Measurements from ENCODE around the gene KRT16. TPM values are rescaled to one million over a fixed set of nuclear protein-coding genes. Genes with fewer than 3 reads are reported as not detected.
"Not testable (repeated sequence)": the region's sequence is repeated elsewhere in the genome, so short reads cannot be mapped to it uniquely, and the experiment has no call there.

The KRT16 gene
- total RNA-seq, 1 experiment from 2014 or later = not detected

- no peak for DNase-seq (ENCODE audit: extremely low read depth, low read depth)
Measured at GRCh38 chr17:41629316-41629715, 16.7 kb upstream of the KRT16 start.

DNA sequence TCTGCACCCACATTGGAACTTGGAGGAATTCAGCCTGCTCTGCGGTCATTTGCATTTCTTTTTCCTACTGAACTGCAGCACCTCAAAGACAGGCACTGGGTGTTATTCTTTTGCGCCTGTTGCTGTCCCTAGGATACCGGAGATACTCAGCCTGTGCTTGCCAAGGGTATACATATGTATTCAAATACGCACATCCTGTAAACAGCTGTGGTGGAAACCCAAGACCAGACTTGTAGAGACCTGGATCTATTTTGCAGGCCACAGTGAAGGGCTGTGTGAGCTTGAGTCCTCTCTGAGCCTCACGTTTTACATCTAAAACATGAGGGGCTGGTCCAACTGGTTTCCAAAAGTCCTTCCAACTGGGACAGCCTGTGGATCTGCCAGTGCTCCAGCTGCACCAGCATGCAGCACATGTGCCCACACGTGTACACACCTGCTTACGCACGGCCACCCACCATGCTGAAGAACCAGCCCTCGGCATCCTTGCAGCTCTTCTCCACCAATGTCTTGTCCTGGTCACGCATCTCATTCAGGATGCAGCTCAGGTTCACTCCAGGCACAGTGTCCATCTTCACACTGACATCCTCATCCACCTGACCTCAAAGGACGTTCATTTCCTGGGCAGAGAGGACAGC lies 16.2 kb upstream of the KRT16 start:
- DNase-seq (ENCODE audit: extremely low read depth, low read depth) = not testable (repeated sequence)

DNA sequence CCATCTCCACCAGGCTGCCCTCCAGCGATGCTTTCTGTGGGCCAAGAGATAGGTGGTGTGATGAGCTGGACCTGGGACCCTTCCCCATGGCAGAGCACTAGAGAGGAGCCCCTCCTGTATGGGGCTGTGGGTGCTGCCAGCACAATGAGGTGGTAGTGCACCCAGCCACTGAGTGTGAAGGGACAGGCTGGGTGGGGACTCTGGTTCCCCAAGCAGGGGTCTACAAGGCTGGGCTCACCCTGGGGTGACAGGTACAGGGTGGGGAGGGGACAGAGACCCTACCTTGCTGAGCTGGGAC lies 15.5 kb upstream of the KRT16 start:
- not testable (repeated sequence) for DNase-seq (ENCODE audit: extremely low read depth, low read depth)

- no peak for DNase-seq (ENCODE audit: extremely low read depth, low read depth)
Measured at GRCh38 chr17:41627316-41628072, 14.9 kb upstream of the KRT16 start.

- not testable (repeated sequence) for DNase-seq (ENCODE audit: extremely low read depth, low read depth)
Measured at GRCh38 chr17:41626914-41627295, 14.3 kb upstream of the KRT16 start.

DNA sequence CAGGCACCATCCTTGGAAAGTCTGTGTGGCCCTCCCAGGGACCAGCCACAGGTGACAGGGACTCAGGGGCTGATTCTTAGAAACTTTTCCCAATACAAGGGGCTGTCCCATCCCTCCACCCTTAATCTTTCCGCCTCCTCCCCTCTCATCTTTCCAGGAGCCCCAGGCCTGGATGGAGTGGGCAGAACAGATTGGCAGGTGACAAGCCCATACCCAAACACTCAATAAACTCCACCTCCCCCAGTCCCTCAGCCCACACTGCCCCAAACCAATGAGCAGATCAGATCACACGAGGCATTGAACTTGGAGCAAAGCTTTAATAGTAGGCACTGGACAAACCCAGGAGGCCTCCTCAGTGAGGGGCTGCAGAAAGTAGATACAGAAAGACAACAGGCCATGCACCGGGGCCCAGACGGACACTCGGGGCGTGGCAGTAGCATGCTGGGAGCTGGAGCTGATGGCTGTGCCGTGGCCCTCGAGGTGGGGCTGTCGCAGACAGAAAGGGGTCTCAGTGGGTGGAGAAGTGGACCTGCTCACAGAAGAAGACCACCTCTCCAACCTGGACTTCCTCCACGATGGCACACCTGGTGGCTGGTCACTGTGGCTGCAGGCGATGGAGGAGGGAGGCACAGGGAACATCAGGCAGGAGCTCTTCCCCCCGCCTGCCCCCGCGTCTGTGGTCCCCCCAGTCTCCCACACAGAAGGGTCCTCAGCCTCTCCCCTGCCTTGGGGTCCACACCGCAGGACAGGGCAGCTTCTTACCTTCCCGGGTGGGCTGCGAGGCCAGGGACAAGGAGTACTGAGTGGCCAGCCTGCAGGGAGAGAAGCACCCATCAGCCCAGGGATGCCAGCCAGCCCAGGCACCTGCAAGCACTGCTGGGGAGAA lies 13.7 kb upstream of the KRT16 start:
- not testable (repeated sequence) for DNase-seq (ENCODE audit: extremely low read depth, low read depth)

DNA sequence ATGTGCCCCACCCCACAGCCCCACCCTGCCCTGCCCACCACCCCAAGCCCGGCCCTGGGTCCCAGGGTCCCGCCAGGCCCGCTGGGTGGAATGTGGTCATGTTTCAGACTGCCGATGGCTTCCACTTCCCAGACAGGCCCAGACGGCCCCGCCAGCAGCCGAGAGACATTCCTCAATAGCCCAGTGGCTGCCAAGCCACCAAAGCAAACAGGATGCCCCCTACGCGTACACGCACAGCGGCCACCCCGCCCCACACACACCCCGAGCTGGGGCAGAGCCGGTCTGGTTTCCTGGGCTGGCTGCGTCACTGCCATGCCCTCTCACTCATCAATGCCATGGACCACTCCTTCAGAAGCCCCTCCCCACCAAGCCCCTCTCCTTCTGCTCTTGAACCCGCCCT lies 13.0 kb upstream of the KRT16 start:
- DNase-seq (ENCODE audit: extremely low read depth, low read depth) = no peak

DNA sequence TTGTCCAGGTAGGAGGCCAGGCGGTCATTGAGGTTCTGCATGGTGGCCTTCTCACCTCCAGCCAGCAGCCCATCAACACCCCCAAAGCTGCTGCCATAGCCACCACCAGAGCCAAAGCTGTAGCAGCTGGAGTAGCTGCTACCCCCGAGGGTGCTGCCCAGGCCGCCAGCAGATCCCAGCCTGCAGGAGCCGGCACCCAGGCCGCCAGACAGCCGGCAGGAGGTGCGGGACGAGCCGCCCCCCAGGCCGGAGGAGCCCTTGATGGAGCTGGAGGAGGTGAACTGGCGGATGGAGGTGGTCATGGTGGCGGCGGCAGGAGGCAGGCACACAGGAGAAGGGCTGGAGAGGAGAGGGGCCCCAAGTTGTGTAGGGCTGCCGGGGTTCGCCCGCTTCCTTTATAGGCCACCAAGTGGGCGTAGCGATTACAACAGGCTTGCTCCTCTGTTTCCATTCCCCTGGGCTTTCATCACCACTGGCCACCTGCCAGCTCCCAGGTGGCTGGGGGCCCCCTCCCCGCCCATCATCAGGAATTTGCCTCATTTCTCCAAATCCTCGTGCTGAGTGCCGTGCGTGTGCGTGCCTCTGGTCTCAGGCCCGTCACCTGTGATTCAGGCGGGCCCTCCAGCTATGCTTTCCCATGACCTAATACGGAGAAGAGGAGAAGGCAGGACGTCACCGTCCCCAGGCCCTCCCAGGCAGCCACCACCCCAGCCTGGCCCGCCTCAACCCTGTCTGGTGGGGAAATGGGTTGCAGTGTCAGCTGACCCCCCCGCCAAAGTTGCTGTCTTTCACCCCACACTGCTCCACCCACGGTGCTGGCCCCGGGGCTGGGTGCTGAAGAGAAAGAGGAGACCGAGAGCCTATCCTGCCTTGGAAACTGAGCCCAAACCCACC lies 11.9 kb upstream of the KRT16 start, which contains the start of gene KRT17:
KRT17 (minus strand) TSS at position 368 of the 894 bp plus-strand sequence; CDS start at position 302, 66 bp downstream.
- DNase-seq (ENCODE audit: extremely low read depth, low read depth) = no peak

- not testable (repeated sequence) for DNase-seq (ENCODE audit: extremely low read depth, low read depth)
Measured at GRCh38 chr17:41623184-41623861, 10.8 kb upstream of the KRT16 start.

DNA sequence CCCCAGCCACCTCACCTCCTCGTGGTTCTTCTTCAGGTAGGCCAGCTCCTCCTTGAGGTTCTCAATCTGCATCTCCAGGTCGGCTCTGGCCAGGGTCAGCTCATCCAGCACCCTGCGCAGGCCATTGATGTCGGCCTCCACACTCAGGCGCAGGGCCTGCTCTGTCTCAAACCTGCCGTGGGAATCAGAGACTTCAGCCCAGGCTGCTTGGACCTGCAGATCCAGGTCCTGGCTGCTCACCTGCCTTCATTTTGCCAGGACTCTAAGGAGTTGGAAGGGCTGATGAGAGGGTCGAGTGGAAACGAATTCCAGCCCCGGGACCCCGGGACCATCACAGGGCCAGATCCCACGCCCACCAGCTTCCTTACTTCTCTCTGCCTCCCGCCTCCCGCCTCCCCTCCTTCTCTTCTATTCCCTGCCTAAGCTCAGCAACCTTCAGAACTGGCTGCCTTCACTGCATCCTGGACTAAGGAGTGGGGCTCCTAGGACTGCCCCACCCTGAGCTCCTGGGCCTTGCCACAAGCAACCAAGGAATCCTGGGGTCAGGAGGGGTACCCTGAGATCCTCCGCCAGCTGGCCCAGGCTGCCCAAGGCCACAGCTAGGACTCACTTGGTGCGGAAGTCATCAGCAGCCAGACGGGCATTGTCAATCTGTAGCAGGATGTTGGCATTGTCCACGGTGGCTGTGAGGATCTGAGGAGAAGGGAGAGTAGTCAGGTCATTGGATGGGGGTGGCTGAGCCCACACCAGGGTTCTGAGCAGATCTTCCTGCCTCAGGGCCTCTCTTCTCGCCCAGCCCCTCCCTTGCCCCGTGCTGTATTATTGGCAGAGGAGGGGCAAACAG lies 10.0 kb upstream of the KRT16 start:
- DNase-seq (ENCODE audit: extremely low read depth, low read depth) = not testable (repeated sequence)

DNA sequence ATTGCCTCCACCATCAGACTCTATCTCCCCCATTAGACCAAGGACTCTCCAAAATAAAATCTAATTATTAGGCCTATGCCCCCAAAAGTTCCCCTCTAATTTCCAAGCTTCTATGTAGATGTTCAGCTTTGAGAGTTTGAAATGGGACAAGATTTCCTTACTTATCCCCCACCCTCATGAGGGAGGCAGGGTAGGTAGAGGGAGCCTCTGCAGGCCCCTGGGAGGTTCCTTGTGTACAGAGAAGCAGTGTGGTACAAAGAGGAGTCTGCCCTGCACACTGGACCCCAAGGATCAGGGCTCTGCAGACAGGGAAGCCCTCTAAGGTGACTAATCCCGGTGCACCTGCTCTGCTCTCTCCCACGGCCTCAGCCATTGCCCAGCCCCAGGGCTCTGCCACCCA lies 9.3 kb upstream of the KRT16 start:
- DNase-seq (ENCODE audit: extremely low read depth, low read depth) = no peak

DNA sequence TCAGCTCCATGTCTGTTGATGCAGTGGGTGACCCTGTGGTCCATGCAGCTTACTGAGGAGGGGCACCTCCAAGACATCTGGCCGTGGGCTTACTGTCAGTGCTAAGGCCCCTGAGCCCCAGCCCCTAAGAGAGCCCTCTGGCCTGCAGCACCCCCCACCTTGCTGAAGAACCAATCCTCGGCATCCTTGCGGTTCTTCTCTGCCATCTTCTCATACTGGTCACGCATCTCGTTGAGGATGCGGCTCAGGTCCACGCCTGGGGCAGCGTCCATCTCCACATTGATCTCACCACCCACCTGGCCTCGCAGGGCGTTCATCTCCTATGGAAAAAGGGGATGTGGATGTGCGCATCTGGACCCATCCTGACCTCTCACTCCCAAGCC lies 8.9 kb upstream of the KRT16 start:
- DNase-seq (ENCODE audit: extremely low read depth, low read depth) = not testable (repeated sequence)

GRCh38 chr17:41620583-41621434 lies 8.2 kb upstream of the KRT16 start:
- DNase-seq (ENCODE audit: extremely low read depth, low read depth) = no peak

- not testable (repeated sequence) for DNase-seq (ENCODE audit: extremely low read depth, low read depth)
Measured at GRCh38 chr17:41619927-41620582, 7.5 kb upstream of the KRT16 start.

DNA sequence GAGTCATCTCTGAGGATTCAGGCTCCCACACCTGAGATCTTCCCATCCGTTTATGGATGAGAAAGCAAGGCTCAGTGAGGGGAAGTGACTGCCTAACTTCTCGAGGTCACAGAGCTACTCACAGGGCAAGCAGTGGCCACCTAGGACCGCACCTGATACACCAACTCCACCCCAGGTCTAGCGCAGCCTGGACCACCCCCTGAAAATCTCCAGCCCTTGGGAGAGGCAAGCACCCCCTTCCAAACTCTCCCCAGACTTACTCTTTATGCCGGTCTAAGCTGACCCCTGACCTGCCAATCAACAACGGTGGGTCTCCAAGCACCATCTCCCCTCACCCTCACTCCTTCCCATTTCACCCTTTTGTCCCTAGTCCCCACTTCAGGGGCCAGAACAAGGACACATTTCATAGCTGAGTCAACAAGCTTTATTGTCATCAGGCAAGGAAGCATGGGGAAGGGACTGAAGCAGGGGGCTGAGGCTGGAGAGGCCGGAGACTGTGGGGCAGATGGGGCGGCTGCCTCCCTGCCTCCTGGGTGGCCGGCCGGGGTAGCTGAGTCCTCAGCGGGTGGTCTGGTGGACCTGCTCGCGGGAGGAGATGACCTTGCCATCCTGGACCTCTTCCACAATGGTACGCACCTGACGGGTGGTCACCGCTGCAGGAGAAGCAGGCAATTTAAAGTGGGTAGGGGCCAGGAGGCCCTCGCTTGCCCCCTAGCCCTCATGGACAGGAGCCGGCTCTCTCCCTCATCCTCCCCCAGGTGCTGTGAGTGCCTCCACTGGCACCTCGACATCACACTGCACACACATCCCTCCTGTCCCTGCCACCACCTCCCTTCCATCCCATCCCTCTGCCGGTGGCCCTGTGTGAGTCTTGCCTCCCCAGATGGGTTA lies 6.7 kb upstream of the KRT16 start:
- DNase-seq (ENCODE audit: extremely low read depth, low read depth) = no peak

- no peak for DNase-seq (ENCODE audit: extremely low read depth, low read depth)
Measured at GRCh38 chr17:41618341-41619035, 5.9 kb upstream of the KRT16 start.

Data from NCI-H460 (cell line).